ENCODE data around the gene PCDHGA11. TPM values are rescaled to one million over a fixed set of nuclear protein-coding genes. Genes with fewer than 3 reads are reported as not detected.
"Not testable (repeated sequence)": the region's sequence is repeated elsewhere in the genome, so short reads cannot be mapped to it uniquely, and the experiment has no call there.

Gene PCDHGA11
- total RNA-seq, 1 donor from 2014 or later: 2.6 TPM

- DNase-seq: no peak
- peak; percentile 81 for ATAC-seq
- intact Hi-C loops (cut with DNase I): no loop called here
- H3K27me3 ChIP-seq: no peaks in the 10 kb centered on the region
- no peaks in the 10 kb centered on the region for H3K4me1 ChIP-seq
- H3K4me3 ChIP-seq: peak within 1 kb of the TSS; percentile 15
- H3K9me3 ChIP-seq: peaks cover 37% of the 10 kb centered on the region
- peak; percentile 38 for TF ChIP-seq CTCF (IDR thresholded peaks at IDR 0.05)
- H3K27ac ChIP-seq: no peak within 1 kb of the TSS
- no peaks in the 10 kb centered on the region for H3K36me3 ChIP-seq
These were observed 9.7 kb downstream of the PCDHGA11 start, which contains the start of gene PCDHGA12 for GRCh38 chr5:141430332-141431113. TSS of gene PCDHGA12 (plus strand) at chr5:141430507. CDS start at chr5:141430760, 253 bp downstream.

- no peak for DNase-seq
- Histone ChIP-seq H3K36me3 (no peaks in the 10 kb centered on the region), H3K9me3 (peaks cover 32% of the 10 kb centered on the region), H3K27me3 (no peaks in the 10 kb centered on the region), H3K4me3 (peak overlapping the region; percentile 15), H3K27ac (no peak overlapping the region), H3K4me1 (no peaks in the 10 kb centered on the region)
- intact Hi-C loops (cut with DNase I): no loop called here
- no peak for TF ChIP-seq CTCF (IDR thresholded peaks at IDR 0.05)
- ATAC-seq: peak; percentile 21
These were observed 10.4 kb downstream of the PCDHGA11 start for GRCh38 chr5:141431286-141431685.

GRCh38 chr5:141432308-141432707, 11.5 kb downstream of the PCDHGA11 start:
- H3K9me3 ChIP-seq: peaks cover 23% of the 10 kb centered on the region
- H3K36me3 ChIP-seq; H3K4me3 ChIP-seq; intact Hi-C loops (cut with DNase I); ATAC-seq; DNase-seq; H3K4me1 ChIP-seq; H3K27me3 ChIP-seq; H3K27ac ChIP-seq: not testable (repeated sequence)

GRCh38 chr5:141432726-141433125, 11.9 kb downstream of the PCDHGA11 start:
- H3K4me3 ChIP-seq; intact Hi-C loops (cut with DNase I); H3K27me3 ChIP-seq; H3K27ac ChIP-seq; H3K4me1 ChIP-seq; DNase-seq; H3K36me3 ChIP-seq; ATAC-seq: not testable (repeated sequence)
- peaks cover 22% of the 10 kb centered on the region for H3K9me3 ChIP-seq

- DNase-seq (no peak), ATAC-seq (no peak)
- intact Hi-C loops (cut with DNase I): no loop called here
- H3K4me3 ChIP-seq: no peak overlapping the region
- H3K9me3 ChIP-seq: peaks cover 18% of the 10 kb centered on the region
- no peaks in the 10 kb centered on the region for H3K36me3 ChIP-seq
- H3K27me3 ChIP-seq: no peaks in the 10 kb centered on the region
- no peak overlapping the region for H3K27ac ChIP-seq
- no peaks in the 10 kb centered on the region for H3K4me1 ChIP-seq
- no peak for TF ChIP-seq CTCF (IDR thresholded peaks at IDR 0.05)
These were observed 13.2 kb downstream of the PCDHGA11 start for GRCh38 chr5:141434006-141434405.

GRCh38 chr5:141437221-141437620, 16.4 kb downstream of the PCDHGA11 start:
- DNase-seq (no peak), ATAC-seq (no peak)
- intact Hi-C loops (cut with DNase I): no loop called here
- TF ChIP-seq CTCF (IDR thresholded peaks at IDR 0.05): no peak
- Histone ChIP-seq H3K4me1 (no peaks in the 10 kb centered on the region), H3K27me3 (no peaks in the 10 kb centered on the region), H3K9me3 (peaks cover 12% of the 10 kb centered on the region), H3K4me3 (no peak overlapping the region), H3K36me3 (no peaks in the 10 kb centered on the region), H3K27ac (no peak overlapping the region)

Data from upper lobe of right lung (tissue), 1 donor.